ENCODE measurements around the gene CFAP97D1.

DNA sequence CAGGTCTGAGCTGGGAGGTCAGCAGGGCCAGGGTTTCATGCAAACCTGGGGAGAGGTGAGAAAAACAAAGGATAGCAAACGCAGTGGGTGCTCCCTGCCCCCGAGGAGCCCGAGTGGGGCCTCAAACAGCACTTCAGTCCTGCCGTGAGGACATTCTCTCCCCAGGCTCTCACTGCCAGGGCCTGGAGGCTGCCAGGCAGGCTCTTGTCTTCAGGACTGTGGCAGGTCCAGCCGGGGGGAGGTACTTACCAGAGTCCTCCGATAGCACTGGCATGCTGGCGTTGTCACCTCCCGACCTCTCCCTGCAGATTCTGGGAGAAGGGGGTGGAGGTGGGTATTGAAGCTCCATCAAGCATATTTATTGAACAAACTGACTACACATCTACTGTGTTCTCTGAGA lies 51.4 kb downstream of the CFAP97D1 start:
- TF ChIP-seq, protein P1, sequence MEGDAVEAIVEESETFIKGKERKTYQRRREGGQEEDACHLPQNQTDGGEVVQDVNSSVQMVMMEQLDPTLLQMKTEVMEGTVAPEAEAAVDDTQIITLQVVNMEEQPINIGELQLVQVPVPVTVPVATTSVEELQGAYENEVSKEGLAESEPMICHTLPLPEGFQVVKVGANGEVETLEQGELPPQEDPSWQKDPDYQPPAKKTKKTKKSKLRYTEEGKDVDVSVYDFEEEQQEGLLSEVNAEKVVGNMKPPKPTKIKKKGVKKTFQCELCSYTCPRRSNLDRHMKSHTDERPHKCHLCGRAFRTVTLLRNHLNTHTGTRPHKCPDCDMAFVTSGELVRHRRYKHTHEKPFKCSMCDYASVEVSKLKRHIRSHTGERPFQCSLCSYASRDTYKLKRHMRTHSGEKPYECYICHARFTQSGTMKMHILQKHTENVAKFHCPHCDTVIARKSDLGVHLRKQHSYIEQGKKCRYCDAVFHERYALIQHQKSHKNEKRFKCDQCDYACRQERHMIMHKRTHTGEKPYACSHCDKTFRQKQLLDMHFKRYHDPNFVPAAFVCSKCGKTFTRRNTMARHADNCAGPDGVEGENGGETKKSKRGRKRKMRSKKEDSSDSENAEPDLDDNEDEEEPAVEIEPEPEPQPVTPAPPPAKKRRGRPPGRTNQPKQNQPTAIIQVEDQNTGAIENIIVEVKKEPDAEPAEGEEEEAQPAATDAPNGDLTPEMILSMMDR (conservative IDR thresholded peaks at IDR 0.05; ENCODE audit: low read length) = no peak
- TF ChIP-seq EZH2phosphoT487 (IDR thresholded peaks at IDR 0.05; ENCODE audit: borderline replicate concordance) = no peak

All from Loucy (cell line).